ENCODE measurements around the gene BORCS5.
"Not testable (repeated sequence)": the region's sequence is repeated elsewhere in the genome, so short reads cannot be mapped to it uniquely, and the experiment has no call there.

The BORCS5 gene

DNA sequence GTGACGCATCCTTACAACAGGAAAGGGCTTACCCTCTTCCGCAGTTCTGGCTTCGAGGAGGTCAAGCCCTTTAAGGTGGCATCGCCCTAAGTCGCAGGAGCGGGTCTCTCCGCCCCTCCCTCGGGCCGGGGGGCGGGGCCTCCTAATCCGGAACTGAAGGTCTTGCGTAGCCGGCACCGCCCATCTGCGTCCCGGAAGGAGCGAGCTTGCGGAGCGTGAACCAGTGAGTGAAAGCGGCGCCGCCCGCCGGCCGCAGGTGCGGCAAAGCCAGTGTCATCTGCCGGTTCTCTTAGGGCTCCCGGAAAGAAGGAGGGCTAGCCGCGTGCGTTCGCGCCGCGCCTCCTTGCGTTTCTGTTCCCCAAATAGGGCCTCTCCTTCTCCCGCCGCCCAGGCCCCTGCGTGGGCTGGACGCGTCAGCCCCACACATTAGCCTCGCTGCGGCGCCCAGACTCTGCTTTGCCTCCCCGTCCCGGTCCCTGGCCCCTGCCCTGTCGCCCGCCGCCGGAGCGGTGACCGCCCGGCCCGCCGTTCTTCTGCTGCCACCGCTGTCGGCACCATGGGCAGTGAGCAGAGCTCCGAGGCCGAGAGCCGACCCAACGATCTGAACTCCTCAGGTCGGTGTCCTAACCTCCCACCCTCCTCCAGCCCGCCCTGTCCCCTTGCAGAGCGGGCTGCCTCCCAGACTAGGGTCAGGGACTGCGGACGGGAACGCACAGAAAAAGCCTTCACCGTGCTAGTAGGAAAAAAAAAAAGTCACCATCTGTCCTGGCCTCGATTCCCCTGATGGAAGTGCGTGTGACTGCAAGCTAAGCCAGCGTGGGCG lies at the start of gene BORCS5:
BORCS5 (plus strand) TSS at position 183 of the 823 bp plus-strand sequence; CDS start at position 557, 374 bp downstream.
- DNase-seq: peak; percentile 98

DNA sequence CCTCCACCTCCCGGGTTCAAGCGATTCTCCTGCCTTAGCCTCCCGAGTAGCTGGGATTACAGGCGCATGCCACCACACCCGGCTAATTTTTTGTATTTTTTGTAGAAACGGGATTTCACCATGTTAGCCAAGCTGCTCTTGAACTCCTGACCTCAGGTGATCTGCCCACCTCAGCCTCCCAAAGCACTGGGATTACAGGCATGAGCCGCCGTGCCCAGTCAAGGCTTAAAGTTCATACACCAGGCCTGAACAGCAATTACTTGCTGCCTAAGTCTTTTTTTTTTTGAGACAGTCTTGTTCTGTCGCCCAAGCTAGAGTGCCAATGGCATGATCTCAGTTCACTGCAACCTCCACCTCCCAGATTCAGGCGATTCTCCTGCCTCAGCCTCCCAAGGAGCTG lies 46.2 kb upstream of the BORCS5 start:
- DNase-seq: not testable (repeated sequence)

DNA sequence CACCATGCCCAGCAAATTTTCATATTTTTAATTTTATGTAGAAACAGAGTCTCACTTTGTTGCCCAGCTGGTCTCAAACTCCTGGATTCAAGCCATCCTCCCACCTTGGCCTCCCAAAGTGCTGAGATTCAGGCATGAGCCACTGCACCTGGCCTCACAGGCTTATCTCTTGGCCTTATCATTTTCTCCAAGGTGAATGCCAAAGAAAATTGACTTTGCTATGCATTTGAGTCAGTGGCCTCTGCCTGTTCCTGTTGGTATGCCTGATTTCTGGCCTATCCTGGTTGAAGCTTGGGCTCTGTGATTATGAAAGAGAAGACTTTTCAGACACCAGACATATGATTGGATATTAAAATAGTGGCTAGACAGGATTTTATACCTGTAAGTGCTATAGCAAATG lies 41.0 kb upstream of the BORCS5 start:
- DNase-seq: no peak

DNA sequence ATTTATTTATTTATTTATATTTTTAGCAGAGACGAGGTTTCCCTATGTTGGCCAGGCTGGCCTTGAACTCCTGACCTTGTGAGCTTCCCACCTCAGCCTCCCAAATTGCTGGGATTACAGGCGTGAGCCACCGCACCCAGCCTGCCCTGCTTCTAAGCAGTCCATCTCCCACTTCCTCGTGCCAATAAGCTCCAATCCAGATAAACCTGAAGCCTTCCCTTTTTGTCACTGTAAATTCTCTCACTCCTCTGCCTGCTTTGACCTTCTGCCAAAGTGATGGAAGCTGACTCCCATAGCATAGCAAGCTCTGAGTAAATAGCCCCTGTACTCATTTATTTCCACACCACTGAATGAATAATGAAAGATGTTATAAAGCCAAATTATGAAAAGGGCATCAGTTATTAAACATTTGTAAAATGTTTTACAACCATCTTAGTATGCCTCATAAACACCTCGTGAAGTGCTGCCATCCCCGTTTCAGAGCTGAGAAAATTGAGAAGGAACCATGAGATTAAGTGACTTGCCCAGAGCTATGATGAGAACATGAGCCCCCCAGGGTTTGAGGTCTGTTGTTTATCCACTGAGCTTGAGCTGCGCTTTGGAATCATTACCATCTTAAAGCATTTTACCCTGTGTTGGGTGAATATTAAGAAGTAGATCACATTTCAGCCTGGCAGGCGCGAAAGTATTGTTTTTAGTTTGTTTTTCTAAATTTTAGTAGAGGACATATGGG lies 37.3 kb upstream of the BORCS5 start:
- DNase-seq: no peak

DNA sequence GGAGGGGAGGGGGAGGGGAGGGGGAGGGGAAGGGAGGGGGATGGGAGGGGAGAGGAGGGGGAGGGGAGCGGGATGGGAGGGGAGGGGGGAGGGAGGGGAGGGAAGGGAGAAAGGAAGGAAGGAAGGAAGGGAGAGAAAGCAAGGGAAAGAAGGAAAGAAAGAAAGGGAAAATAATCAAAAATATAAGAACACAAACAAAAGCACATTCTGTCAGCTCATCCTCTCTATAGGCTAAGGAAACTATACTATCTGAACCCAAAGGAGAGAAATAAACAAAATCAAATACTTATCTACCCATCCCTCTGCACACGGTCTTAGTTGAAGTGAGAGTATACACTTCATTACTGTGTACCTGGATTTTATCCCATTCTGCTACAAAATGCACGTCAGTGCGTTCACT lies 33.8 kb upstream of the BORCS5 start:
- no peak for DNase-seq

DNA sequence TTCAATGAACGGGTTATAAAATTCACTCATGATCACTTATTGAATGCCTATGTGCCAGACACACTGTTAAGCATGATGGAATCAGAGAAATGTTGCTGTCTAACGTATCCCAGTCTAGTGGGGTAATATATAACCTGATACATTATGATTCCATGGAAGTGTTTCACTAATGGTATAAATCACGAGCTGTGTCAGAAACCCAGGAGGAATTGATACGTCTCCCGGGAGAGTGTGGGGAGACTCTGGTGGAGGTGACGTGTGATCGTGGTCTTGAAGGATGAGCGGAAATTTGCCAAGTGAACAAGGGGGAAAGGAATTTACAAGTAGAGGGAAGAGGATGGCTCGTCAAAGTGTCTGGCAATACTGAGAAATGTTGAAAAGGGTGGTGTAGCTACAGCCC lies 33.3 kb upstream of the BORCS5 start:
- no peak for DNase-seq

DNA sequence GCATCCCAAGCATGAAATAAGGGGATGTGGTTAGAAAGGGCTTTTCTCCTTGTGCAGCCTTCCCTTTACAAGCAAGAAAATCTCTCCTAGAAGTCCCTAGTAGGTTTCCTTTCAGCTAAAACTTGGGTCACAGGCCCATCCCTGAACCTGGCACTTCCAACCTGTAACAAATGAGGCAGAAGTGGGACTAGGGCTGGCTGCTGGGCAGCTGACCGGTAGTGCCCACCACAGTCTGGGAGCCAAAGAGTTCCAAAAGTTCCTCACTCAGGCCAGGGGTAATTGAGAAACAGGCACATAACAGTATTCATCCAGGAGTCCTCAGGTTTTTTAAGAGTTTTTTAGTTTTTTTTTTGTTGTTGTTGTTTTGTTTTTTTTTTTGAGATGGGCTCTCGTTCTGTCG lies 30.6 kb upstream of the BORCS5 start:
- DNase-seq: no peak

DNA sequence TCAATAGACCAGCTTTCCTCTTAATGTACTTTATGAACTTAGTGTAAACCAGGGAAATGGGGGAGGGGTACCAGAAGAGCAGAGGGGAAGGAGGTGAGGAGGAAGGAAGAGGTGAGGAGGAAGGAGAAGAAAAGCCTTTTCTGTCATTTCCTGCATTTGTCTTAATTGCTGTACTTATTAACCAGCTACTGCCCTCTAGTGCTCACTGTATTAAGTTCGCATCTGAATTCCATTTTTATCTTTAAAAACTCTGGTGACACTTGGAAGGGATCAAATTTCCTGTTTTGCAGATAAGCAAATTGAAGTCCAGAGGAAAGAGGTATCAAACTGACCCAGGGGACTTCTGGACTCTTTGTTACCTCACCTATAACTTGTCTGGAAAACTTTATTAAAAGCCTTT lies 29.1 kb upstream of the BORCS5 start:
- peak; percentile 63 for DNase-seq

DNA sequence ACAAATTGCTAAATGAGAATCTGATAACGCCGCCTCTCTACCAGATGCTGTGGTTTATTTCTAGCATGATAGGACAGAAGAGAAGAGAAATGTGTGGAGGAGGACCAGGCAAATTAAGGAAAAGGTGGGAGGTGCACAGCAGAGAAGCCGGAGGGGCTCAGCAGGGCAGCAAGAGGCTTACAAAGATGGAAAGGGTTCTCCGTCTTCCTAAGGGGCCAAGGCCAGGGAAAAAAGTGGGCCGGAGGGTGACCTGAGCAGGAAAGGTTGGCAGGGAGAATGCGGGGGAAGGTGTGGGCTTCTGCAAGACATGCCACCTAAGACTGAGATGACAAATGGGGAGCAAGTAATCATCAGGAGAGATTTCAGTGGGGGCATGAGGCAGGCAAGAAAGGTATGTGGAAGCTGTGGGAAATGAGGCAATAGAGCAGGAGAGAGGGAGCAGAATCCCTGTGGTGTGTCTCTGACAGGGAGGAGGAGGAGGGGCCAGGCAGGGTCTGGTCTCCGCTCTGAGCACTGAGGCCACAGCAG lies 25.6 kb upstream of the BORCS5 start:
- DNase-seq: no peak

DNA sequence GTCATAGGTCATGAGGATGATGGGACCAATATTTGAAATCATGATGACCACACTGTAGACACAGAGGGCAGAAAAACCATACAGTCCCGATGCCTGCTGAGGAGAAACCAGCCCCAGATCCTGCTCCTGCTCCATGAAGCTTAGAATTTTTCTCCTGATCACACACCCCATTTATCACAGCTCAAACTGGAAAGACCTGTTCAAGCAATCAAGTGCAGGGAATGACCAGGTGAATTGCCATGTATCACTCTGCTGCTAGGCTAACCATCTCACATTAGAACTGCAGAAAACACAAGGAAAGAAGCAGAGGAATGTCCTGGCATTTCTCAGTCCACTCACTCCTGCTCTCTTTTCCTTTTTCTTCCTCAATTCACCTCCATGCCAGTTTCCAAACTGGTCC lies 25.0 kb upstream of the BORCS5 start:
- no peak for DNase-seq

DNA sequence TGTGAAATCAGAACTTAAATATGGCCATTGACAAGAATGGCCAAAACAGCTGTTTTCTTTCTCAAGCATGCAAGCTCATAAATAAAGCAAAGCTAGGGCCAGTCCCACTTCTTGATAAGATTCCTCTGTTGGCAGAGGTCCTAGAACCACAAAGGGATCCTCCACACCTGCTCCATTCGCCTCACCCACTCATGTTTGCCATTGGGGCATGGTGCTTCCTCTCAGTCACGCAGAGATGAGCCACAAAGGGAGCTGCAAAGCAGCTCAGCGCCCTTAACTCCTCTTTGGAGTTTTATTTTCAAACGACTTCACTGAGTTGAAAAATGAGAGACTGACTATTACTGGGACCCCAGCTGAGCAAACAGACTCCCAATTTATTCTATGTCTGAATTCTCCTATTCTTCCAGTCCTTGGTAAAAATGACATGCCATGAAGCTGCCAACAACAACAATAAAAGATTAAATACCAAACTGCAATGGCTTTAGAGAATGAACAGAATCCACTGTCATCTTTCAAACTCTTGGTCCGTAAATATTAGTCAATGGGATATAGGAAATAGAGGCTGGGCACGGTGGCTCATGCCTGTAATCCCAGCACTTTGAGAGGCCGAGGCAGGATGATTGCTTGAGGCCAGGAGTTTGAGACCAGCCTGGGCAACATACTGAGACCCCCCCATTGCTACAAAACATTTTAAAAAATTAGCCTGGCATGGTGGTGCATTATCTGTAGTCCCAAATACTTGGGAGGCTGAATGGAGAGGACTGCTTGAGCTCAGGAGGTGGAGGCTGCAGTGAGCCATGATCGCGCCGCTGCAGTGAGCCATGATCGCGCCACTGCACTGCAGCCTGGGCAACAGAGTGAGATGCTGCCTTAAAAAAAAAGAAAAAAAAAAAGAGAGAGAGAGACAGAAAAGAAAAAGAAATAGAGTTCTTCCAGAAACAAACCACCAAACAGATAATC lies 23.2 kb upstream of the BORCS5 start:
- DNase-seq: no peak

DNA sequence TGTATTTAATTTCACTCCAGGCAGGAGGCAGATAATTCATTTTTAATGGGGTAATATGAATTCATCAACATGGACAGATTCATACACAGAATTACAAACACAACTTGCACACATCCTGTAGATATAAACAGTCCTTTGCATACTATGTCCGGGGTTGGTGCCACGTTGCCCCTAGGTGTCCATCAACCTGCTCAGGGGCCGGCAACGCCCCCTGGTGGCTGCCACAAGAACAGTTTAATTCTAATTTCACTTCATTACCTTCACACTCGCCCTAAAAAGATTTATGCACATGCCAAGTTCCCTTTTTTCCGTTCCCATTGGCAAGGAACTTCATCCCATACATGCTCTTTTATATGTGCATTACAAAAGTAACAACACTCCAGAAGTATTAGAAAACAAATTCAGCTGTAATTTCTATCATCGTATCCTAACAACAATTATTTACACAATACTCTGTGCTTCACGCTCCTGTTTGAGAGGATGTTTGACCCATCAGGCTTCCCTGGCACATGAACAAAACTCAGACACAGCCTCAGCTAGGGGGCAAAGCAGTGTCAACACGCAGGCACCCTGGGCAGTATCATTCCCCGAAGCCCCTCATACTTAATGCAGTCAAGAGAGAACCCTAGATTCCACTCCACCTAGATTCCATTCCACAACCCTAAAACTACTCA lies 22.4 kb upstream of the BORCS5 start:
- DNase-seq: peak; percentile 60

DNA sequence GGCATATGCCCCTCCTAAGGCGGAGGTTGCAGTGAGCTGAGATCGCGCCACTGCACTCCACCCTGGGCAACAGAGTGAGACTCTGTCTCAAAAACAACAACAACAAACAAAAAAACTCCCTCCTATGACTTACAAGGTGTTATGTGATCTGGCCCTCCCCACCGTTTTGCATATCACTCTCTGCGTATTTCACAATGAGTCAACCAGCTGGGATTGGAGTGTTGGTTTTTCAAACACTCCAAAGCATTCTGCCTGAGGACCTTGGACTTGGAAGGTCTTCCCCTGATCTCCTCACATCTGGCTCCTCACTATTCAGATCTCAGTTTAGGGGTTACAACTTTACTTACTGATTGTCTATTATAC lies 20.8 kb upstream of the BORCS5 start:
- DNase-seq: no peak

DNA sequence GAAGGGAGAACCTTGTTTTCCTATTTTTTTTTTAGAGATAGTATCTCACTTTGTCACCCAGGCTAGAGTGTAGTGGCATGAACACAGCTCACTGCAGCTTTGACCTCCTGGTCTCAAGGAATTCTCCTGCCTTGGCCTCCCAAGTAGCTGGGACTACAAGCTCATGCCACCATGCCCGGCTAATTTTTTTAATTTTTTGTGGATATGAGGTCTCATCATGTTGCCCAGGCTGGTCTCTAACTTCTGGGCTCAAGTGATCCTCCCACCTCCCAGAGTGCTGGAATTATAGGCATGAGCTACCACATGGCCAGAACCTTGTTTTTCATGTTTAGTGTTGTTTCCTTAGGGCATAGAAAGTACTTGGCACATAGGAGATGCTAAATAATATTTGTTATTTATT lies 20.4 kb upstream of the BORCS5 start:
- no peak for DNase-seq

DNA sequence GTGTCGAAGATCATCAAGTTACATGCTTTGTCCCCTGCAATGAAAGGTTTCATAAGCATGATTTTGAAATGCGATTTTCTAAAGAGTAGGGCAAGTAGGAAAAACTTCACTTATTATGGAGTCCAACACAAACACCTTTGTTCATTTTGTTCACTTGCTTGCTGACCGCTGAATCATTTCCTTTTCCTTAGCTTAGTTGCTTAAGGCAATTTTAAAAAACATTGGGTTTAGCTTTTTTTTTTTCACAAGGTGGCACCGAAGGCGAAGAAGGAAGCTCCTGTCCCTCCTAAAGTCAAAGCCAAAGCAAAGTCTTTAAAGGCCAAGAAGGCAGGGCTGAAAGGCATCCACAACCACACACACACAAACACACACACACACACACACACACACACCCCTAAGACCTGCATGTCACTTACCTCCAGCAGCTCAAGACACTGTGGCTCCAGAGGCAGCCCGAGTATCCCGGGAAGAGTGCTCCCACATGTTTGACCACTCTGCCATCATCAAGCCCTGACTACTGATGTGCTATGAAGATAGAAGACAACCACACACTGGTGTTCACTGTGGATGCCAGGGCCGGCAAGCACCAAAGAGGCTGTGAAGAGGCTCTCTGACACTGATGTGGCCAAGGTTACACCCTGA lies 18.2 kb upstream of the BORCS5 start:
- DNase-seq: no peak

DNA sequence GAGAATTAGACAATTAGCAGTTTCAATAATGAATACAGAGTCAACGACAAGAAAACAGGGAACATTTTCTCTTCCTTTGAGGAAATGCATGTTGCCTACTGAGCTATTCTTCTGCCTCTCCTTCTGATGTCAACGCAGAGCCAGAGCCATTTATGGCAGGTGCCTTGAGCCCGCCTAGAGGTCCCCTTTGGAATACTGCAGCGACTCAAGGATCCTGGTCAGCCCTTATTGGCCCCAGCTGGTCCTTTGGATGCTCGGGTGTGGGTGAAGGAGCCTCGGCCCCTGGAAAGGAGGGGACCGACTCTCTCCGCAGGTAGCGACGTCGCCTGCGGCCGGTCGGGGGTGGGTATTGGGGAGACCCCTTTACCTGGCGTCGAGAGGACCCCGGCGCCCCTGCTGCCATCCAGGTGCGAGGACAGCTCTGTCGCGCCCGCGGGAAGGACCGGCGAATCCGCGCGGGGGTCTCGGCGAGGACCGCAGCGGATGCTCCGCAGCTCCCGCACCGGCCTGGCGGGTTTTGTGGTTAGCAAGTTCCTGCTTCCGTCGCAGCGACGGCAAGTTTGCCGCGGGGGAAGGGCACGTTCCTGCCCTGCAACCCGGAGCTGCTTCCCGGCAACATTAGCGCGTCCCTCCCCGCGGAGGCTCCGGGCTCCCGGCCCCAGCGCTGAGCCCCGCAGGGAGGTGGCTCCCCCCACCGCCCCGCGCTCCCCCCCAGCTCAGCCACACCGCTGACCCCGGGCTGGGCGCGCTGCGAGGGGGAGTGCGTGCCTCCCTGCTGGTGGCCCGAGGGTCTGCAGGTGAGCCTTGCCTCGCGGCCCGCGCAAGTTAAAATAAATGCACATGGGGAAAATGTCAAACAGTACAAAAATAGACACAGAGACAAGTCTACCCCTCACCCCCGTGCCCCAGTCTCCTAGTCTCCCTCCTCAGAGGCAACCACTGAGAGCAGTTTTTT lies 6.9 kb upstream of the BORCS5 start, which contains the start of gene MANSC1:
MANSC1 (minus strand) TSS at position 532 of the 955 bp plus-strand sequence. CDS start 6,928 bp downstream, outside the sequence.
- peak; percentile 60 for DNase-seq

DNA sequence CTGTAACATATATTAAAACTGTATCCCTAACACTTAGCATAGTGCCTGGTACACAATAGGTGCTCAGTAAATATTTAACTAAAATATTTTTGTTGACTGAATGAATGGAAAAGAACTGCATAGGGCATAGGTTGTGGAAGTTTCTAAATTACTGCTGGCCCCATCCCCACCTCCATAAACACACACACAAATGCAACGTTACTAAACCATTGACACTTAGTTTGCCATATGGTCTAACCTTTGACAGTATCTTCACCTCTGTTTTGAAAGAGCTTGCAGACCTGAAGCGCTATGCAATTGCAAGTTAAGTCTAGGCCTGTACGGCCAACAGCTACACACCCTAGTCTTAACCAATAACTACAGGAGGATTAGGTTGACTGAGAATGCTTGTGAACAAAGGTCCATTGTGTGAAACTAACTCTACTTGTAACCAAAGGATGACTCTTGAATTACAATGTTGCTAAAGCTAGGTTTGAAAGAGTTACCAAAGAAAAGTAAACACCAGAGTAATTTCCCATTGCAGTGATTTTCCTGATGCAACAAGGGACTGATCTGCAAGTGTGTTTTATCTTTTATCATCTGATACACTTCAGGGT lies 5.9 kb upstream of the BORCS5 start:
- no peak for DNase-seq

DNA sequence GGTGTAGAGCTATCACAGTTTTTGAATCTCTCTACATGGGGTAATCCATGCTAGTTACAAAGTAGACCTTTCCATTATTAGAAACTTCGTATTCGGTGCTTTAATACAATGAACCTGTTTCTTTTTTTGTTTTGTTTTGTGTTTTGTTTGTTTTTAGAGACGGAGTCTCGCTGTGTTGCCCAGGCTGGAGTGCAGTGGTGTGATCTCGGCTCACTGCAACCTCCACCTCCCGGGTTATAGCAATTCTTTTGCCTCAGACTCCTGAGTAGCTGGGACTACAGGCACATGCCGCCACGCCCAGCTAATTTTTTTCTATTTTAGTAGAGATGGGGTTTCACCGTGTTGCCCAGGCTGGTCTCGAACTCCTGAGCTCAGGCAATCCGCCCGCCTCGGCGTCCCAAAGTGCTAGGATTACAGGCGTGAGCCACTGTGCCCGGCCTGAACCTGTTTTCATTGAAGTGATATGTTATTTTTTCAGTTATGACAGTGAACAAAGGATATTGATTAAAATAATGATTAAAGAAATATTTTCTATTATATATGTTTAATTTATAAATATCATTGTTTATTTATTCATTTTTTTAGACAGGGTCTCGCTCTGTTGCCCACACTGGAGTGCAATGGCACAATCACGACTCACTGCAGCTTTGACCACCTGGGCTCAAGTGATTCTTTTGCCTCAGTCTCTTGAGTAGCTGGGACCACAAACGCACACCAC lies 5.3 kb upstream of the BORCS5 start:
- not testable (repeated sequence) for DNase-seq

DNA sequence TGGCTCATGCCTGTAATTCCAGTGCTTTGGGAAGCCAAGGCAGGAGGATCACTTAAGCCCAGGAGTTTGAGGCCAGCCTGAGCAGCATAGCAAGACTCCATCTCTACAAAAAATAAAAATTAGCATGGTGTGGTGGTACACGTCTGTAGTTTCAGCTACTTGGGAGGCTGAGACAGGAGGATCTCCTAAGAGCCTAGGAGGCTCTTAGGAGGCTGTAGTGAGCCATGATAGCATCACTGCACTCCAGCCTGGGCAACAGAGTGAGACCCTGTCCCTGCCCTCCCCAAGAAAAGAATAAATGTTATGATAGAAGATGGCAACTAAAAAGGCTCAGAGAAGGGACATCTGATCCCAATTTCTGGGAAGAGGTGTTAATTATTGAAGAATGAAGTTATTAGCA lies 3.6 kb upstream of the BORCS5 start:
- DNase-seq: no peak
